ENCODE data around the gene C6orf132.
A peak's percentile ranks its signal among the peaks of the same experiment; 100 is the strongest.

The C6orf132 gene

GRCh38 chr6:42071881-42072583 is 70.4 kb downstream of the C6orf132 start:
- Histone ChIP-seq H3K27me3 (ENCODE audit: insufficient read depth, low read depth, severe bottlenecking) (no peaks in the 10 kb centered on the region), H3K36me3 (peaks cover 85% of the 10 kb centered on the region), H3K9me3 (ENCODE audit: severe bottlenecking) (no peaks in the 10 kb centered on the region), H3K27ac (no peak overlapping the region), H3K4me3 (ENCODE audit: low read depth, low read length) (no peak overlapping the region)
- TF ChIP-seq CTCF (IDR thresholded peaks at IDR 0.05; ENCODE audit: low read depth, low read length), result no peak
- no peak for DNase-seq

DNA sequence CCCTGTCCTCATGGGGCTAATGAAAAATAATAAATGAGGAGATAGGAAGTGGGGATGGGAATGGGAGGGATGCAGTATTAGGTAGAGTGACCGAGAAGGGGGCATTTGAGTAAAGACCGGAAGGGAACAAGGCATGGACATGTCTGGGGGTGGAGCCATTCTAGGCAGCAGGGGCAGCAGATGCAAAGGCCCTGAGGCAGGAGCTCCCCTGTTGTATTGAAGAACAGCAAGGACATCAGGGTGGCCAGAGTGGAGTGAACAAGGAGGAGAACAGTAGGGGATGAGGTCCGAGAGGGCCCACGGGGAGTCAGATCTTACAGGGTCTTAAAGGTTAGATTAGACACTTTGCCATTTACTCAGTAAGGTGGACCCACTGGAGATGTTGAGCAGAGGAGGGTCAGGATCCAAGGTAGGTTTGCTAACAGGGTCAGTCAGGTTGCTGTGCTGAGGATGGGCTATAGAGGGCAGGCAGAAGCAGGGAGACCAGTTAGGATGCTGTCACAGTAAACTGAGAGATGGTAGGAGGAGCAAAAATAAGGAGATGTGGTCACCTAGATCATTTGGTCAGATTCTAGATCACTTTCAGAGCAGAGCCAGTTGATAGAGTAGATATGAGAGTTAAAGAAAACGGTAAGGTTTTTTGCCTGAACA is 73.4 kb downstream of the C6orf132 start:
- no peak for DNase-seq
- no peaks in the 10 kb centered on the region for H3K9me3 ChIP-seq (ENCODE audit: severe bottlenecking)
- H3K36me3 ChIP-seq, result peaks cover 90% of the 10 kb centered on the region
- no peak overlapping the region for H3K27ac ChIP-seq
- no peaks in the 10 kb centered on the region for H3K27me3 ChIP-seq (ENCODE audit: insufficient read depth, low read depth, severe bottlenecking)
- peak; percentile 30; the same call in 1 of the 2 replicates for TF ChIP-seq CTCF (IDR thresholded peaks at IDR 0.05; ENCODE audit: low read depth, low read length)
- H3K4me3 ChIP-seq (ENCODE audit: low read depth, low read length), result no peak overlapping the region

DNA sequence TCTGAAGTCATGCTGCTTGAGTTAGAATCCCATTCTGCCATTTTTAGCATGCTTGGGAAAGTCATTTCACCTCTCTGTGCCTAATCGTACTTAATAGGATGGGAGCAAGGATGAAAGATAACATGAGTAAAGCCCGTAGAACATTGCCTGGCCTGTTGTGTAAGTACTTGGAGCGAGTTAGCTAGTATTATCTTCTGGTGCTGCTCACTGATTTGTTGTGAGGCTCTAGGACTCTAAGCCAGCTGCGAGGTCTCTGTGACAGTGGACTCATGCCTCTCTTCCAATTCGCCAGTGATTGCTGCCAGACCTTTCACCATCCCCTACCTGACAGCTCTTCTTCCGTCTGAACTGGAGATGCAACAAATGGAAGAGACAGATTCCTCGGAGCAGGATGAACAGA is 74.2 kb downstream of the C6orf132 start:
- H3K36me3 ChIP-seq, result peaks cover 90% of the 10 kb centered on the region
- no peak overlapping the region for H3K27ac ChIP-seq
- no peak for TF ChIP-seq CTCF (IDR thresholded peaks at IDR 0.05; ENCODE audit: low read depth, low read length)
- no peaks in the 10 kb centered on the region for H3K27me3 ChIP-seq (ENCODE audit: insufficient read depth, low read depth, severe bottlenecking)
- no peaks in the 10 kb centered on the region for H3K9me3 ChIP-seq (ENCODE audit: severe bottlenecking)
- DNase-seq, result no peak
- H3K4me3 ChIP-seq (ENCODE audit: low read depth, low read length), result no peak overlapping the region

DNA sequence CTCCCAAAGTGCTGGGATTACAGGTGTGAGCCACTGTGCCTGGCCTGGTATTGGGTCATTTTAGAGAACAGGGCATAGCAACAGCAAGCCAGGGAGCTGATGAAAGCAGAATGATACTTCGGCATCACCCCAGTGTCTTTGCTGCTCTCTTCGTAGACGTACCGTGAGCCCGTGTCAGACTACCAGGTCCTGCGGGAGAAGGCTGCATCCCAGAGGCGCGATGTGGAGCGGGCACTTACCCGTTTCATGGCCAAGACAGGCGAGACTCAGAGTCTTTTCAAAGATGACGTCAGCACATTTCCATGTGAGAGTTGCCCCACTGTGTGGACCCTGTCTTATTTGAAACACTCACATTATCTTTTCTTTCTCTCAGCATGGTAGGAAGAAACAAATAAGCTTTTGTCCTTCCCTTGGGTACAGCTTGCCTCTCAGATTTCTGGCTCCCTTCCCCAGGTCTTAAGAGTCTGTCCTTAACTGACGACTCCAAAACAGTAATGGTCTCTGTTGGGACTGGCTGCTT is 76.2 kb downstream of the C6orf132 start:
- DNase-seq, result no peak
- Histone ChIP-seq H3K9me3 (ENCODE audit: severe bottlenecking) (no peaks in the 10 kb centered on the region), H3K36me3 (peaks cover 89% of the 10 kb centered on the region), H3K27ac (no peak overlapping the region), H3K27me3 (ENCODE audit: insufficient read depth, low read depth, severe bottlenecking) (no peaks in the 10 kb centered on the region), H3K4me3 (ENCODE audit: low read depth, low read length) (no peak overlapping the region)
- no peak for TF ChIP-seq CTCF (IDR thresholded peaks at IDR 0.05; ENCODE audit: low read depth, low read length)

DNA sequence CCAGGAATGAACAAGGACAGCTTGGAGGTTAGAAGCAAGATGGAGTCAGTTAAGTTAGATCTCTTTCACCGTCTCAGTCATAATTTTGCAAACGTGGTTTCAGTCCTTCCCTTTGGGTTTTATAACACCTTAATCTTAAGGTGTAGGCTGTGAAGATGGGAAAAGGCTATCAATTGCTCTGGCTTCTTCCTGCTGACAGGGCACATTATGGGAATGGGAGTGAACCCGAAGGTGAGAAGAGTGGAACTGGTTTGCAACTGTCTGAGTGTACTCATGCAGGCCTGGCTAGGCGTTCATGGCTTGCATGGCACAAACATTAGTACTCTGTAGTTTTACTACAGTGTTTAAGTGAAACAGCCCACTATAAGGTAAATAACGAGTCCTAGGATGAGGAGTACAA is 82.7 kb downstream of the C6orf132 start:
- H3K4me3 ChIP-seq (ENCODE audit: low read depth, low read length), result no peak overlapping the region
- H3K9me3 ChIP-seq (ENCODE audit: severe bottlenecking), result no peaks in the 10 kb centered on the region
- no peak overlapping the region for H3K27ac ChIP-seq
- H3K36me3 ChIP-seq, result peaks cover 90% of the 10 kb centered on the region
- no peak for DNase-seq
- no peak for TF ChIP-seq CTCF (IDR thresholded peaks at IDR 0.05; ENCODE audit: low read depth, low read length)
- H3K27me3 ChIP-seq (ENCODE audit: insufficient read depth, low read depth, severe bottlenecking), result no peaks in the 10 kb centered on the region

Data from WERI-Rb-1 (cell line).